RWPE1 (cell line): ENCODE data around the gene ZC3H15.
"Not testable (repeated sequence)": the region's sequence is repeated elsewhere in the genome, so short reads cannot be mapped to it uniquely, and the experiment has no call there.

Source experiments
- CTCF ChIA-PET: fragments of 350-600 bp; sonication (Branson Sonifier 250); formaldehyde crosslinking; extraction: SDS; loops from one replicate; lab custom pipeline; 2021; lab: Yijun Ruan, JAX
- POLR2A ChIA-PET: fragments of 400-600 bp; formaldehyde crosslinking; extraction: SDS; loops from one replicate; lab custom pipeline; 2020; ENCODE audit warnings: antibody characterized with exemption; ENCODE audit not compliant: low non-redundant PET; lab: Yijun Ruan, JAX
- DNase-seq: peaks from one replicate; pipeline ENCODE4 v3.0.0; 2012; ENCODE audit warnings: low spot score
- H3K27ac ChIP-seq: fragments of 450-650 bp; 2 replicates; pipeline ENCODE4 v1.5.1; 2017
- CTCF ChIP-seq: fragments of 450-650 bp; conservative IDR thresholded peaks from 2 replicates; pipeline ENCODE4 v1.5.1; 2017; ENCODE audit warnings: low read depth, mild to moderate bottlenecking

Gene ZC3H15

GRCh38 chr2:186467421-186467820 is 18.6 kb upstream of the ZC3H15 start:
- ChIA-PET CTCF (no interaction called here), POLR2A (no interaction called here)
- H3K27ac ChIP-seq: no peak overlapping the region
- no peak for DNase-seq
- no peak for TF ChIP-seq CTCF

GRCh38 chr2:186472722-186473493 is 13.2 kb upstream of the ZC3H15 start:
- CTCF ChIA-PET, H3K27ac ChIP-seq, POLR2A ChIA-PET, DNase-seq: not testable (repeated sequence)

GRCh38 chr2:186474239-186474638 is 11.8 kb upstream of the ZC3H15 start:
- DNase-seq, POLR2A ChIA-PET, H3K27ac ChIP-seq: not testable (repeated sequence)
- CTCF ChIA-PET: interaction anchor here (0.6 kb wide), 2 partner anchors 36 to 257 kb away, joined by 7 read pairs; no protein-coding TSS in a partner anchor

- no peak for DNase-seq
- ChIA-PET POLR2A (no interaction called here), CTCF (no interaction called here)
- no peak for TF ChIP-seq CTCF
- no peak overlapping the region for H3K27ac ChIP-seq
These were observed 8.3 kb upstream of the ZC3H15 start for GRCh38 chr2:186477790-186478189.

GRCh38 chr2:186480991-186481390 is 5.1 kb upstream of the ZC3H15 start:
- ChIA-PET POLR2A (no interaction called here), CTCF (no interaction called here)
- no peak for TF ChIP-seq CTCF
- DNase-seq: peak; percentile 47
- H3K27ac ChIP-seq: no peak overlapping the region

GRCh38 chr2:186484062-186484735 is 1.9 kb upstream of the ZC3H15 start:
- CTCF ChIA-PET: interaction anchor here (0.9 kb wide), 1 partner anchor 24 kb away, joined by 3 read pairs; no protein-coding TSS in a partner anchor
- no peak overlapping the region for H3K27ac ChIP-seq
- POLR2A ChIA-PET: no interaction called here
- DNase-seq: no peak
- no peak for TF ChIP-seq CTCF

GRCh38 chr2:186485576-186485870 is 537 bp upstream of the ZC3H15 start:
- POLR2A ChIA-PET: interaction anchor here (0.9 kb wide), 1 partner anchor 505 kb away, joined by 3 read pairs; no protein-coding TSS in a partner anchor
- DNase-seq: no peak
- CTCF ChIA-PET: interaction anchor here (0.6 to 0.7 kb wide), 2 partner anchors 16 to 157 kb away, joined by 3 to 6 read pairs; no protein-coding TSS in a partner anchor
- peak overlapping the region; percentile 90 for H3K27ac ChIP-seq
- TF ChIP-seq CTCF: no peak
